Mesothelial cell of epicardium (in vitro differentiated cells): ENCODE results near the gene MMP28. TPM values are rescaled to one million over a fixed set of nuclear protein-coding genes. Genes with fewer than 3 reads are reported as not detected.
"Not testable (repeated sequence)": the region's sequence is repeated elsewhere in the genome, so short reads cannot be mapped to it uniquely, and the experiment has no call there.

Experiments
- DNase-seq, 2 experiments: peaks; one replicate each; pipeline ENCODE4 v3.0.0; 2021; ENCODE audit warnings: low spot score in 2 of 2; ENCODE audit not compliant: unreplicated experiment in 2 of 2
- H3K27ac Mint-ChIP-seq: 2 replicates; pipeline ENCODE4 v1.8.0; 2021; ENCODE audit warnings: mixed read lengths
- H3K27me3 Mint-ChIP-seq: 2 replicates; pipeline ENCODE4 v1.8.0; 2021; ENCODE audit warnings: low read depth, mixed read lengths
- H3K36me3 Mint-ChIP-seq: 2 replicates; pipeline ENCODE4 v1.8.0; 2021; ENCODE audit warnings: mixed read lengths
- H3K4me1 Mint-ChIP-seq: 2 replicates; pipeline ENCODE4 v1.8.0; 2021; ENCODE audit warnings: mixed read lengths
- H3K4me3 Mint-ChIP-seq: 2 replicates; pipeline ENCODE4 v1.8.0; 2021; ENCODE audit warnings: mild to moderate bottlenecking, moderate library complexity, mixed read lengths
- H3K9me3 Mint-ChIP-seq: 2 replicates; pipeline ENCODE4 v1.8.0; 2021; ENCODE audit warnings: mixed read lengths
- CTCF ChIP-seq: fragments of 200-600 bp; sonication (generic); IDR thresholded peaks from one replicate; pipeline ENCODE4 v1.5.0; 2021; ENCODE audit warnings: antibody characterized with exemption; ENCODE audit not compliant: unreplicated experiment
- total RNA-seq: library from RNA; stranded (reverse); gene quantifications from 3 replicates; pipeline ENCODE4 v1.2.1, GENCODE V29; 2021

Gene MMP28
- total RNA-seq, 1 donor from 2014 or later, result 0.34 TPM

- Mint-ChIP-seq H3K9me3 (no peaks in the 10 kb centered on the region), H3K4me1 (peaks cover 7% of the 10 kb centered on the region), H3K4me3 (no peak within 1 kb of the TSS), H3K27ac (no peak within 1 kb of the TSS), H3K27me3 (no peaks in the 10 kb centered on the region), H3K36me3 (no peaks in the 10 kb centered on the region)
- no peak for TF ChIP-seq CTCF
- no peak for DNase-seq
These were observed 34.9 kb downstream of the MMP28 start, which contains the start of gene C17orf50 for GRCh38 chr17:35760587-35760986. TSS of gene C17orf50 (plus strand) at chr17:35760887. CDS start at chr17:35760942, 55 bp downstream.

GRCh38 chr17:35757243-35757642, 38.2 kb downstream of the MMP28 start:
- no peaks in the 10 kb centered on the region for H3K27me3 Mint-ChIP-seq
- H3K27ac Mint-ChIP-seq, result no peak overlapping the region
- no peak for DNase-seq

GRCh38 chr17:35752945-35753764, 42.3 kb downstream of the MMP28 start, which contains the start of gene GAS2L2:
TSS of gene GAS2L2 (minus strand) at chr17:35753239. CDS start at chr17:35752850, 389 bp downstream.
- Mint-ChIP-seq H3K4me1 (peaks cover 10% of the 10 kb centered on the region), H3K9me3 (no peaks in the 10 kb centered on the region), H3K27me3 (peaks cover 29% of the 10 kb centered on the region), H3K4me3 (no peak within 1 kb of the TSS), H3K36me3 (no peaks in the 10 kb centered on the region), H3K27ac (no peak within 1 kb of the TSS)
- DNase-seq, result no peak
- no peak for TF ChIP-seq CTCF

More at GRCh38 chr17:35757243-35757642, 38.2 kb downstream of the MMP28 start:
- H3K4me3 Mint-ChIP-seq, result no peak overlapping the region
- no peaks in the 10 kb centered on the region for H3K4me1 Mint-ChIP-seq
- TF ChIP-seq CTCF, result no peak
- H3K36me3 Mint-ChIP-seq, result no peaks in the 10 kb centered on the region
- H3K9me3 Mint-ChIP-seq, result no peaks in the 10 kb centered on the region

- H3K4me3 Mint-ChIP-seq, result no peak overlapping the region
- peaks cover 10% of the 10 kb centered on the region for H3K4me1 Mint-ChIP-seq
- no peak for TF ChIP-seq CTCF
- H3K9me3 Mint-ChIP-seq, result no peaks in the 10 kb centered on the region
- H3K27me3 Mint-ChIP-seq, result peaks cover 29% of the 10 kb centered on the region
- no peak overlapping the region for H3K27ac Mint-ChIP-seq
- DNase-seq, result no peak
- H3K36me3 Mint-ChIP-seq, result no peaks in the 10 kb centered on the region
These were observed 43.0 kb downstream of the MMP28 start for GRCh38 chr17:35752471-35752870.

GRCh38 chr17:35751541-35751940, 43.9 kb downstream of the MMP28 start:
- not testable (repeated sequence) for H3K9me3 Mint-ChIP-seq, H3K36me3 Mint-ChIP-seq, H3K4me1 Mint-ChIP-seq, DNase-seq, H3K4me3 Mint-ChIP-seq, H3K27ac Mint-ChIP-seq
- H3K27me3 Mint-ChIP-seq, result peaks cover 31% of the 10 kb centered on the region
